Keratinocyte (primary cell): Measurements from ENCODE around the gene STAC2. TPM values are rescaled to one million over a fixed set of nuclear protein-coding genes. Genes with fewer than 3 reads are reported as not detected.

ENCODE experiments used
- DNase-seq: peaks from one replicate; pipeline ENCODE4 v3.0.0-alpha.2; 2011; ENCODE audit warnings: low read depth, missing footprints, low spot score
- FAIRE-seq: peaks from 2 replicates; lab custom pipeline; 2011; peaks lifted over from hg19 to GRCh38; lab: Jason Lieb, UNC
- H2AFZ ChIP-seq: 2 replicates; pipeline ENCODE4 v1.6.0; 2012; ENCODE audit warnings: low read length, control low read depth, inconsistent platforms; ENCODE audit not compliant: control insufficient read depth
- H3K27ac ChIP-seq: 2 replicates; pipeline ENCODE4 v1.5.1; 2011; ENCODE audit warnings: low read length; ENCODE audit not compliant: control insufficient read depth, insufficient read depth
- H3K27me3 ChIP-seq: 3 replicates; pipeline ENCODE4 v1.6.0; 2011; ENCODE audit warnings: low read length; ENCODE audit not compliant: control insufficient read depth, insufficient read depth; ENCODE audit errors: extremely low read depth
- H3K36me3 ChIP-seq, 2 experiments: 2 replicates in 1 of 2; 3 replicates in 1 of 2; pipeline ENCODE4 v1.5.1; 2011; ENCODE audit warnings: low read length in 2 of 2, mild to moderate bottlenecking in 1 of 2; ENCODE audit not compliant: control insufficient read depth in 2 of 2, insufficient read depth in 2 of 2; ENCODE audit errors: extremely low read depth in 1 of 2
- H3K4me1 ChIP-seq: 3 replicates; pipeline ENCODE4 v1.5.1; 2011; ENCODE audit warnings: low read length; ENCODE audit not compliant: control insufficient read depth, insufficient read depth; ENCODE audit errors: extremely low read depth
- H3K4me2 ChIP-seq: 3 replicates; pipeline ENCODE4 v1.6.0; 2011; ENCODE audit warnings: low read depth, low read length; ENCODE audit not compliant: control insufficient read depth, insufficient read depth; ENCODE audit errors: extremely low read depth
- H3K4me3 ChIP-seq, 3 experiments: fragments of 200-600 bp in 1 of 3; sonication (generic) in 1 of 3; 2 replicates in 2 of 3; 3 replicates in 1 of 3; pipeline ENCODE4 v1.5.1; 2011 to 2016; ENCODE audit warnings: low read length in 3 of 3, mild to moderate bottlenecking in 3 of 3, control low read depth in 2 of 3, inconsistent platforms in 1 of 3, low read depth in 1 of 3, mixed read lengths in 1 of 3, mixed run types in 1 of 3, moderate library complexity in 1 of 3; ENCODE audit not compliant: control insufficient read depth in 2 of 3, insufficient read depth in 2 of 3; ENCODE audit errors: extremely low read depth in 1 of 3
- H3K79me2 ChIP-seq: 2 replicates; pipeline ENCODE4 v1.6.0; 2012; ENCODE audit warnings: low read length; ENCODE audit not compliant: control insufficient read depth, insufficient read depth
- H3K9ac ChIP-seq: 3 replicates; pipeline ENCODE4 v1.6.0; 2011; ENCODE audit warnings: low read length; ENCODE audit not compliant: control insufficient read depth, insufficient read depth; ENCODE audit errors: extremely low read depth
- H3K9me1 ChIP-seq: 3 replicates; pipeline ENCODE4 v1.6.0; 2011; ENCODE audit warnings: low read length; ENCODE audit not compliant: control insufficient read depth, insufficient read depth; ENCODE audit errors: extremely low read depth
- H3K9me3 ChIP-seq: 2 replicates; pipeline ENCODE4 v1.5.1; 2012; ENCODE audit warnings: low read depth, low read length; ENCODE audit not compliant: control insufficient read depth
- H4K20me1 ChIP-seq: 3 replicates; pipeline ENCODE4 v1.6.0; 2011; ENCODE audit warnings: low read length; ENCODE audit not compliant: control insufficient read depth, insufficient read depth; ENCODE audit errors: extremely low read depth
- EZH2 ChIP-seq: IDR thresholded peaks from one replicate; pipeline ENCODE4 v1.6.1; 2012; ENCODE audit warnings: inconsistent platforms, mild to moderate bottlenecking, low read length, moderate library complexity
- dilution Hi-C: fragments of 300-500 bp; cut with MboI; formaldehyde crosslinking; loops from one replicate; pipeline ENCODE4 v1.7.0; 2020; ENCODE audit warnings: low sequenced_read_pairs; ENCODE audit not compliant: extremely low pct_ligation_motif_present
- polyA plus RNA-seq, 5 experiments: library from polyadenylated mRNA; depleted of rRNA in 3 of 5; stranded (reverse) in 3 of 5; stranded (forward) in 1 of 5; unstranded in 1 of 5; fragments of >200 nt; gene quantifications; 1 replicate in 1 of 5; 2 replicates in 3 of 5; 3 replicates in 1 of 5; pipeline versions ENCODE4 v1.2.1 to v1.2.3, GENCODE V29; 2011 to 2012; ENCODE audit warnings: missing spikeins in 2 of 5, low read depth in 1 of 5, low replicate concordance in 1 of 5
- TF ChIP-seq, protein P1 (sequence below), 3 experiments: IDR thresholded peaks in 1 of 3; conservative IDR thresholded peaks in 1 of 3; optimal IDR thresholded peaks in 1 of 3; 2 replicates in 2 of 3; 3 replicates in 1 of 3; pipeline versions ENCODE3 to v1.5.1; 2011; ENCODE audit warnings: low read length in 3 of 3, mild to moderate bottlenecking in 3 of 3, moderate library complexity in 2 of 3, control low read depth in 1 of 3, inconsistent platforms in 1 of 3; ENCODE audit not compliant: insufficient read depth in 2 of 3; ENCODE audit errors: extremely low read depth in 1 of 3

The STAC2 gene
- polyA plus RNA-seq, 1 donor (not counting 4 experiments of a cell fraction or from before 2014, with no cell fraction given) = not detected

DNA sequence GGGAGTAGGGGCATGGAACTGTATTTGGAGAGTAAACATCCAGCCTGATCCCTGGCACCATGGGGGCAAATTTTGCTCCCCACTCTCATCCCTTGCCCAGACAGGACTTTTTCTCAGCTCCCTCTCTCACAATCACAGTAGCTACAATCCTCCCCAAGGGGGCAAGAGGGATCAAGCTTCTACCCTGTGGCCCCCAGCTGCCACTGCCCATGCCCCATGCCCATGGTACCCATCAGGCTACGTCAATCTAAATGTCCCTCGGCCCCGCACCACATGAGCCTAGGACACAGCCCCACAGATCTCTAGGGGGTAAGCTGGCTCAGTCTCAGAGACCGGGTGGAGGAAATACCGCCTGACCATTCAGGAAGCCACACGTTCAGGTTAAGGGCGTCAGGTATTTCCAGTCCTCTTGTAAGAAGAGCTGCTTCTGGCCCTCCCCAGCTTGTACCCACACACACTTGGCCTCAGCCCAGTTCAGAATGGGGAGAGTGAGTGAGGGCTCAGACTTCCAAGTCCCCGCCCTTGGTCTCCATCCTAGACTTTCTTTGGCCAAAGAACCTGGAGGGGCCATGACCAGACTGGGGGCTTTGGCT, 30.1 kb downstream of the STAC2 start:
- Histone ChIP-seq H3K9me1 (no peaks in the 10 kb centered on the region), H3K4me2 (peak overlapping the region; percentile 80), H3K4me3 (peak overlapping the region; percentile 53 to 75 (median 58)), H3K9ac (no peak overlapping the region), H3K79me2 (peaks cover 28% of the 10 kb centered on the region), H3K27me3 (no peaks in the 10 kb centered on the region), H3K9me3 (no peaks in the 10 kb centered on the region), H4K20me1 (no peaks in the 10 kb centered on the region), H2AFZ (no peak overlapping the region), H3K4me1 (peaks cover 15% of the 10 kb centered on the region), H3K27ac (no peak overlapping the region), H3K36me3 (peaks cover 4 to 18% of the 10 kb centered on the region in 2 experiments)
- DNase-seq (no peak), FAIRE-seq (no peak)
- TF ChIP-seq EZH2 = no peak
- TF ChIP-seq, protein P1, sequence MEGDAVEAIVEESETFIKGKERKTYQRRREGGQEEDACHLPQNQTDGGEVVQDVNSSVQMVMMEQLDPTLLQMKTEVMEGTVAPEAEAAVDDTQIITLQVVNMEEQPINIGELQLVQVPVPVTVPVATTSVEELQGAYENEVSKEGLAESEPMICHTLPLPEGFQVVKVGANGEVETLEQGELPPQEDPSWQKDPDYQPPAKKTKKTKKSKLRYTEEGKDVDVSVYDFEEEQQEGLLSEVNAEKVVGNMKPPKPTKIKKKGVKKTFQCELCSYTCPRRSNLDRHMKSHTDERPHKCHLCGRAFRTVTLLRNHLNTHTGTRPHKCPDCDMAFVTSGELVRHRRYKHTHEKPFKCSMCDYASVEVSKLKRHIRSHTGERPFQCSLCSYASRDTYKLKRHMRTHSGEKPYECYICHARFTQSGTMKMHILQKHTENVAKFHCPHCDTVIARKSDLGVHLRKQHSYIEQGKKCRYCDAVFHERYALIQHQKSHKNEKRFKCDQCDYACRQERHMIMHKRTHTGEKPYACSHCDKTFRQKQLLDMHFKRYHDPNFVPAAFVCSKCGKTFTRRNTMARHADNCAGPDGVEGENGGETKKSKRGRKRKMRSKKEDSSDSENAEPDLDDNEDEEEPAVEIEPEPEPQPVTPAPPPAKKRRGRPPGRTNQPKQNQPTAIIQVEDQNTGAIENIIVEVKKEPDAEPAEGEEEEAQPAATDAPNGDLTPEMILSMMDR (optimal IDR thresholded peaks at IDR 0.05 in 1 of 3, IDR thresholded peaks at IDR 0.05 in 1 of 3, conservative IDR thresholded peaks at IDR 0.05 in 1 of 3; ENCODE audit: extremely low read depth in 1 of 3, insufficient read depth in 2 of 3, low read length in 3 of 3) = no peak
- dilution Hi-C loops = no loop called here

- Histone ChIP-seq H3K4me3 (no peak overlapping the region), H3K9me3 (no peaks in the 10 kb centered on the region), H3K27ac (no peak overlapping the region), H3K27me3 (no peaks in the 10 kb centered on the region), H3K4me2 (no peak overlapping the region), H3K9me1 (no peaks in the 10 kb centered on the region), H2AFZ (no peak overlapping the region), H3K36me3 (peaks cover 4 to 18% of the 10 kb centered on the region in 2 experiments), H3K9ac (no peak overlapping the region), H3K79me2 (peaks cover 22% of the 10 kb centered on the region), H3K4me1 (peaks cover 15% of the 10 kb centered on the region), H4K20me1 (no peaks in the 10 kb centered on the region)
- DNase-seq (no peak), FAIRE-seq (no peak)
- dilution Hi-C loops = no loop called here
- TF ChIP-seq EZH2 = no peak
- TF ChIP-seq, protein P1 (optimal IDR thresholded peaks at IDR 0.05 in 1 of 3, IDR thresholded peaks at IDR 0.05 in 1 of 3, conservative IDR thresholded peaks at IDR 0.05 in 1 of 3; ENCODE audit: extremely low read depth in 1 of 3, insufficient read depth in 2 of 3, low read length in 3 of 3) = no peak
Observed at GRCh38 chr17:39194985-39195524, 30.7 kb downstream of the STAC2 start.
